Measurements from ENCODE around the gene CDY1B. TPM values are rescaled to one million over a fixed set of nuclear protein-coding genes. Genes with fewer than 3 reads are reported as not detected.
"Not testable (repeated sequence)": the region's sequence is repeated elsewhere in the genome, so short reads cannot be mapped to it uniquely, and the experiment has no call there.

The CDY1B gene
- total RNA-seq, result not detected

- not testable (repeated sequence) for H3K27ac Mint-ChIP-seq; H3K27me3 Mint-ChIP-seq; ATAC-seq; H3K9me3 Mint-ChIP-seq; H3K4me3 Mint-ChIP-seq; H3K4me1 Mint-ChIP-seq (ENCODE audit: low read depth in 2 of 2); DNase-seq (ENCODE audit: low spot score); H3K36me3 Mint-ChIP-seq
These were observed at the start of gene CDY1B for GRCh38 chrY:24047919-24048318. Gene CDY1B, minus strand, starts transcription at chrY:24048019. Its CDS starts 331 bp downstream, at chrY:24047688.

GRCh38 chrY:24049525-24049924 is 1.7 kb upstream of the CDY1B start:
- ATAC-seq; H3K4me3 Mint-ChIP-seq; H3K4me1 Mint-ChIP-seq (ENCODE audit: low read depth in 2 of 2); H3K27me3 Mint-ChIP-seq; H3K9me3 Mint-ChIP-seq; H3K36me3 Mint-ChIP-seq; H3K27ac Mint-ChIP-seq; DNase-seq (ENCODE audit: low spot score): not testable (repeated sequence)

GRCh38 chrY:24043209-24043608 is 4.6 kb downstream of the CDY1B start:
- H3K9me3 Mint-ChIP-seq; DNase-seq (ENCODE audit: low spot score); H3K27ac Mint-ChIP-seq; H3K27me3 Mint-ChIP-seq; H3K36me3 Mint-ChIP-seq; H3K4me3 Mint-ChIP-seq; H3K4me1 Mint-ChIP-seq (ENCODE audit: low read depth in 2 of 2); ATAC-seq: not testable (repeated sequence)

GRCh38 chrY:24039008-24039718 is 8.7 kb downstream of the CDY1B start:
- not testable (repeated sequence) for H3K27me3 Mint-ChIP-seq; H3K9me3 Mint-ChIP-seq; H3K36me3 Mint-ChIP-seq; DNase-seq (ENCODE audit: low spot score); H3K4me1 Mint-ChIP-seq (ENCODE audit: low read depth in 2 of 2); ATAC-seq; H3K4me3 Mint-ChIP-seq; H3K27ac Mint-ChIP-seq

GRCh38 chrY:24026212-24027103 is 21.4 kb downstream of the CDY1B start:
- not testable (repeated sequence) for DNase-seq (ENCODE audit: low spot score); H3K27me3 Mint-ChIP-seq; H3K36me3 Mint-ChIP-seq; H3K27ac Mint-ChIP-seq; H3K4me1 Mint-ChIP-seq (ENCODE audit: low read depth in 2 of 2); ATAC-seq; H3K9me3 Mint-ChIP-seq; H3K4me3 Mint-ChIP-seq
